ENCODE results near the gene CLMN. TPM values are rescaled to one million over a fixed set of nuclear protein-coding genes. Genes with fewer than 3 reads are reported as not detected.

Gene CLMN
- total and polyA plus RNA-seq, 2 of the 4 experiments (the other 2 are of a cell fraction): 0.10 to 0.18 TPM

DNA sequence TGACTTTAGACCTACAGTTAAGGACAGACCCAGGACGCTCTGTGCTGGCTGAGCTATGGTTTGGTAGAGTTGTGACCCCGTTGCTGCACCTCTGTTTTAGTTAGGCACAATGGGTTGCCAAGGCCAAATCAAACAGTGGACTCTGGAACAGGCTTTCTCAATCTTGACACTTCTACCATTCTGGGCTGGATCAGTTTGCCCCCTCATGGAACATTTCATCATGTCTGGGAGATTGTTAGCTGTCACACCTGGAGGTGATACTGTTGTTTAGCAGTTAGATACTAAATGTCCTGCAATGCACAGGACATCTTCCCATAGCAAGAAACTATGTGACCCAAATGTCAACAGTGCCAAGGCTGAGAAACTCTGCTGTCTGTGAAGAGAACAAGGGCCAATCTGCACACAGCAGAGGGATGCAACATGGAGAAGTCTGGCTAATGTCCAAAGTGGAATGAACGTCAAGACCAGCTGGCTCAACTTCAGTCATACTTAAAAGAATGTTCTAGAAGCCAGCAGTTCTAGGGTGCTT, 96.8 kb downstream of the CLMN start:
- Histone ChIP-seq H3K27me3 (ENCODE audit: control insufficient read depth, insufficient read depth, low read length) (no peaks in the 10 kb centered on the region), H2BK15ac (ENCODE audit: low read depth, low read length) (no peak overlapping the region), H2BK20ac (ENCODE audit: low read depth, low read length) (no peak overlapping the region), H3K79me1 (ENCODE audit: low read depth in 1 of 2, low read length in 2 of 2) (no peaks in the 10 kb centered on the region), H3K4ac (ENCODE audit: low read depth, low read length) (no peak overlapping the region), H3K9me1 (ENCODE audit: insufficient read depth, low read length) (no peaks in the 10 kb centered on the region), H4K8ac (ENCODE audit: low read depth in 2 of 2, low read length in 2 of 2) (no peak overlapping the region), H3K23ac (ENCODE audit: low read depth, low read length) (no peak overlapping the region), H4K5ac (ENCODE audit: low read depth, low read length) (no peak overlapping the region), H3K4me2 (ENCODE audit: low read depth, low read length) (no peak overlapping the region), H3K56ac (ENCODE audit: extremely low read depth, insufficient read depth, low read length) (no peak overlapping the region), H2AK9ac (replicated peaks; ENCODE audit: low read depth, low read length, poor library complexity) (no peak overlapping the region), H3K4me1 (ENCODE audit: control insufficient read depth, insufficient read depth, low read length) (peaks cover 4% of the 10 kb centered on the region; the same call in 1 of the 2 replicates), H2AFZ (replicated peaks; ENCODE audit: low read length, poor library complexity) (no peak overlapping the region), H2BK5ac (ENCODE audit: low read depth, low read length, poor library complexity, severe bottlenecking) (no peak overlapping the region), H2BK120ac (ENCODE audit: low read depth, low read length) (no peak overlapping the region), H2AK5ac (ENCODE audit: low read depth, low read length) (no peak overlapping the region), H4K91ac (ENCODE audit: insufficient read depth, low read depth, low read length) (no peak overlapping the region), H3K4me3 (ENCODE audit: insufficient read depth, low read depth, low read length) (no peak overlapping the region), H4K20me1 (ENCODE audit: insufficient read depth, low read length) (no peaks in the 10 kb centered on the region), H3K36me3 (ENCODE audit: control insufficient read depth, insufficient read depth, low read length) (no peaks in the 10 kb centered on the region), H3K27ac (ENCODE audit: insufficient read depth, low read length) (no peak overlapping the region), H3K9ac (ENCODE audit: low read depth, low read length) (no peak overlapping the region), H3K9me3 (ENCODE audit: control insufficient read depth, insufficient read depth, low read length) (no peaks in the 10 kb centered on the region), H3K18ac (ENCODE audit: low read depth, low read length) (no peak overlapping the region), H3K14ac (replicated peaks; ENCODE audit: low read depth, low read length) (no peak overlapping the region)
- ChIA-PET CTCF (no interaction called here), POLR2A (ENCODE audit: unreplicated experiment) (no interaction called here)
- ATAC-seq (ENCODE audit: low read depth) (no peak; the same call in 1 of the 2 replicates), DNase-seq (peak; percentile 50)
- WGBS, 2 experiments (ENCODE audit: extremely low coverage in 2 of 2, insufficient read length in 1 of 2): no CpG with 5 or more reads among the region's 3 CpGs
- TF ChIP-seq, protein P1, sequence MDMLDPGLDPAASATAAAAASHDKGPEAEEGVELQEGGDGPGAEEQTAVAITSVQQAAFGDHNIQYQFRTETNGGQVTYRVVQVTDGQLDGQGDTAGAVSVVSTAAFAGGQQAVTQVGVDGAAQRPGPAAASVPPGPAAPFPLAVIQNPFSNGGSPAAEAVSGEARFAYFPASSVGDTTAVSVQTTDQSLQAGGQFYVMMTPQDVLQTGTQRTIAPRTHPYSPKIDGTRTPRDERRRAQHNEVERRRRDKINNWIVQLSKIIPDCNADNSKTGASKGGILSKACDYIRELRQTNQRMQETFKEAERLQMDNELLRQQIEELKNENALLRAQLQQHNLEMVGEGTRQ (IDR thresholded peaks at IDR 0.05; ENCODE audit: low read depth, low read length): no peak
- no peak for TF ChIP-seq RCOR1 (IDR thresholded peaks at IDR 0.05; ENCODE audit: insufficient replicate concordance, low read length)
- TF ChIP-seq, protein P2, sequence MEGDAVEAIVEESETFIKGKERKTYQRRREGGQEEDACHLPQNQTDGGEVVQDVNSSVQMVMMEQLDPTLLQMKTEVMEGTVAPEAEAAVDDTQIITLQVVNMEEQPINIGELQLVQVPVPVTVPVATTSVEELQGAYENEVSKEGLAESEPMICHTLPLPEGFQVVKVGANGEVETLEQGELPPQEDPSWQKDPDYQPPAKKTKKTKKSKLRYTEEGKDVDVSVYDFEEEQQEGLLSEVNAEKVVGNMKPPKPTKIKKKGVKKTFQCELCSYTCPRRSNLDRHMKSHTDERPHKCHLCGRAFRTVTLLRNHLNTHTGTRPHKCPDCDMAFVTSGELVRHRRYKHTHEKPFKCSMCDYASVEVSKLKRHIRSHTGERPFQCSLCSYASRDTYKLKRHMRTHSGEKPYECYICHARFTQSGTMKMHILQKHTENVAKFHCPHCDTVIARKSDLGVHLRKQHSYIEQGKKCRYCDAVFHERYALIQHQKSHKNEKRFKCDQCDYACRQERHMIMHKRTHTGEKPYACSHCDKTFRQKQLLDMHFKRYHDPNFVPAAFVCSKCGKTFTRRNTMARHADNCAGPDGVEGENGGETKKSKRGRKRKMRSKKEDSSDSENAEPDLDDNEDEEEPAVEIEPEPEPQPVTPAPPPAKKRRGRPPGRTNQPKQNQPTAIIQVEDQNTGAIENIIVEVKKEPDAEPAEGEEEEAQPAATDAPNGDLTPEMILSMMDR (conservative IDR thresholded peaks at IDR 0.05; ENCODE audit: low read depth, low read length): no peak
- no peak for TF ChIP-seq MAZ (IDR thresholded peaks at IDR 0.05; ENCODE audit: borderline replicate concordance, low read depth, low read length)
- TF ChIP-seq, protein P3, sequence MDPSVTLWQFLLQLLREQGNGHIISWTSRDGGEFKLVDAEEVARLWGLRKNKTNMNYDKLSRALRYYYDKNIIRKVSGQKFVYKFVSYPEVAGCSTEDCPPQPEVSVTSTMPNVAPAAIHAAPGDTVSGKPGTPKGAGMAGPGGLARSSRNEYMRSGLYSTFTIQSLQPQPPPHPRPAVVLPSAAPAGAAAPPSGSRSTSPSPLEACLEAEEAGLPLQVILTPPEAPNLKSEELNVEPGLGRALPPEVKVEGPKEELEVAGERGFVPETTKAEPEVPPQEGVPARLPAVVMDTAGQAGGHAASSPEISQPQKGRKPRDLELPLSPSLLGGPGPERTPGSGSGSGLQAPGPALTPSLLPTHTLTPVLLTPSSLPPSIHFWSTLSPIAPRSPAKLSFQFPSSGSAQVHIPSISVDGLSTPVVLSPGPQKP (IDR thresholded peaks at IDR 0.05; ENCODE audit: borderline replicate concordance, low read depth, low read length): no peak
- no peak for TF ChIP-seq FOS (IDR thresholded peaks at IDR 0.05; ENCODE audit: low read depth, low read length)
- TF ChIP-seq CEBPB (IDR thresholded peaks at IDR 0.05; ENCODE audit: low read depth, low read length): no peak
- no peak for TF ChIP-seq BHLHE40 (IDR thresholded peaks at IDR 0.05; ENCODE audit: low read depth, low read length)
- intact Hi-C loops (cut with micrococcal nuclease): loop anchor here (10.0 kb wide), 1 partner anchor 312 kb away; the partner anchor contains the start of gene GLRX5
- no TSS peak for BruUV-seq (replicated peaks)
- in situ Hi-C loops (cut with MboI; ENCODE audit: low sequenced_read_pairs): no loop called here
- dilution Hi-C loops (cut with HindIII; ENCODE audit: low sequenced_read_pairs, unreplicated experiment): no loop called here

Measured in IMR-90 (cell line).